ENCODE data around the gene ANAPC1. TPM values are rescaled to one million over a fixed set of nuclear protein-coding genes. Genes with fewer than 3 reads are reported as not detected.
"Not testable (repeated sequence)": the region's sequence is repeated elsewhere in the genome, so short reads cannot be mapped to it uniquely, and the experiment has no call there.

ANAPC1 gene
- total RNA-seq, 1 experiment from 2014 or later = 43.4 TPM

- DNase-seq (ENCODE audit: low read depth) = not testable (repeated sequence)
These were observed 55.7 kb downstream of the ANAPC1 start for GRCh38 chr2:111828217-111828766.

DNA sequence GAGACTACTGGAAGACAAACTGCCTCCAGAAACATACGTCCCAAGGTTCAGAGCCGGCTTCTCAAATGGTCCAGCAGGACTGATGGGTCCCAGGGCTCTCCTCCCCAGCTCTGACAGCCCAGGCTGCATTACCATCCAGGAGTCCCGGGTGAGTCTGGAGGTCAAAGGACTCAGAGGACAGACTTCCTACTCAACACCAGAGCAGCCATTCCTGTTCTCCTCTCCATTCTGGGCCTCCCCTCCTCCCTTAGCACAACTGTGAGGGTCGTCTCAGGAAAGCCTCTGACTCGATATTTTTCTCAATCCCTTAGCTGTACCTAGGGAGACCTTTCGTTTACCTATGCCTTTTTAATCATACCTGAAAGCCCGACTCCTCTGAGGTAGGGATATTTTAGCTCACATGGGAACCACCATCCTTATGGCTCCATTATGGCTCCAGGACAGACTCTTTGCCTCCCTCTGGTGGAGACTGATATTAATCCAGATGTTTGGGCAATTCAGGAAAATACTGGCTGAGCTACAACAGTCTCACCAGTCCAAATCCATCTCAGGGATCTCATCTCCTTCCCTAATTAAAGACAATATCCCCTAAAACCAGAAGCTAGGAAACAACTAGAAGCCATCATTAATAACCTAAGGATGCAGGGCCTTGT is 70.9 kb downstream of the ANAPC1 start:
- DNase-seq (ENCODE audit: low read depth) = not testable (repeated sequence)

GRCh38 chr2:111790633-111791032 is 93.4 kb downstream of the ANAPC1 start:
- DNase-seq (ENCODE audit: low read depth) = not testable (repeated sequence)

GRCh38 chr2:111784081-111784480 is 99.9 kb downstream of the ANAPC1 start:
- not testable (repeated sequence) for DNase-seq (ENCODE audit: low read depth)

GRCh38 chr2:111782195-111782594 is 101.8 kb downstream of the ANAPC1 start:
- not testable (repeated sequence) for DNase-seq (ENCODE audit: low read depth)

DNA sequence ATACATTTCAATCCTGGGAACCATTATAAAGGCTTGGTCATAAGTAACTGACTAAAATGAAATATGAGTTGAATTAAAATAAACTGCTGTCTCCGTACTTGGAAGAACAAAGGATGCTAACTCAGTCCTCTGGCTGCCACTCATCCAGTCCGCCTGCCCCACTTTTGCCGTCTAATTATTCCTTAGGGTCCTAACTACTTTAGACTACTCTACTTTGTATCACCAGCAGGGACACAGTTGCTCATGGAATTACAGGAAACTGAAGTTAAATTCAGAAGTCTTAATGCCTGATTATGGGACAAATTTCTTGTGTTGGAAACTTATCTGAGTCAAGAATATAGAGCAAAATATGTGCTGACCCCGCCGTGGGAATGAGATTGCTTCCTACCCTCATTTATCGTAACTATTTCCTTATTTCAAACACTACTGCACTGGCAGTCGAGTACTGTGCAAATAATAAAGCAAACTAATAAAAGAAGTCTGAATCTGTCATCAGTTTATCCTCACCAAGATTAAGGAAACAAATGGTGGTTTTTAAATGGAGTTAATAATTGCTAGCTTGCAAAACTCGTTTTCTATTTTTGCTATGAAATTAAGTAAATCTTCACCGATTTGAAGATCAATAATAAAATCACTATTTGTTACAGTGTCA is 102.4 kb downstream of the ANAPC1 start:
- not testable (repeated sequence) for DNase-seq (ENCODE audit: low read depth)

- not testable (repeated sequence) for DNase-seq (ENCODE audit: low read depth)
These were observed 106.8 kb downstream of the ANAPC1 start for GRCh38 chr2:111777155-111777554.

DNA sequence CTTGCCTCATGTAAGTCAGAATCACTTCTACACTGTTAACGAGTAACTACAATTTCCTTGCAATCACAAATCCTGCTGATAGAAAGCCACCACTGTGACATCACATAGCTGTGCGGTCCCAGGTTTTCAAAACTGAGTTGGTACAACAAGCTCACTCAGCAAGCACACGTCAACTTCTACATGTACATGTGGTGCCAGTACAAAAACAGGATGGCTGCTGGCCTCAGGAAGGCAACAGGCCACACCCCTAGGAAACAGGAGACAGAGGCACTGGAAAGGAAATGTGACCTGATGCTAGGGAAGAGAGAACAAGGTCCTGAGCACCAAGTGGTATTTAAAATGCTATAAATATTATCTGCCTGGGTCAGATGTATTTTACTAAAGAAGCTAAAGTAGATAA is 107.7 kb downstream of the ANAPC1 start:
- not testable (repeated sequence) for DNase-seq (ENCODE audit: low read depth)

GRCh38 chr2:111772180-111772579 is 111.8 kb downstream of the ANAPC1 start:
- DNase-seq (ENCODE audit: low read depth) = not testable (repeated sequence)

DNA sequence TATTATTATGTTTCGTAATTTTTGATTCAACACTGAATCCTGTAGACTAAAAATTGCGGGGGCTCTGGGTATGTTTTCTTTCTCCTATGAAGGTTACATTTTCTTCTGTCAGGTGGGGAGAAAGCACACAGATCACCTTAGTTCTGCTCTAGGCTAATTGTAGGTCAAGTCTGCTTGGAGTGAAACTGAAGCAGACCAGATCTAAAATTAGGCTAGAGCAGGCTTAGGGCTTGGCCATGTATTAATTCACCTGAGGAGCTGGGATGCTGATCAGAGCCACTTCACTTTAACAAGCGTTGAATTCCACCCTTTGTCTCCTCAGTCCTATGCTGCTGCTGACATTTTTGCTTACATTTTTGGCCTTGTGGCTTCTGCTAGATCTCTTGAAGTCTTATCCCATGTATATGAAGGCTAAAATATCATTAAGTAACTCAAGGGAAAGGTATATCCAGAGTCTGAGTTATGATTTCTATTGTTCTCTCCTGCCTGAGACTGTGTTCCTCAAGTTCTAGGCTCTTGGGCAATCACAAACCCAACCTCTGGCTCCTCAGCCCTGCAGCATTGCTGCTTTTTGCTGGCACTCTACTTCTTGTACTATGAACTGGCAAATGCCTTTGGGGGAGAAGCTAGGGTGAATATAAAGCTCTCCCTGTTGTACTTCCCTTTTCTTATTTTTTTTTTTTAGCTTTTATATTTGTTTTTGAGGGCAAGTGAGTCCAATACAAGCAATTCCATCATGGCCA is 112.9 kb downstream of the ANAPC1 start:
- not testable (repeated sequence) for DNase-seq (ENCODE audit: low read depth)

DNA sequence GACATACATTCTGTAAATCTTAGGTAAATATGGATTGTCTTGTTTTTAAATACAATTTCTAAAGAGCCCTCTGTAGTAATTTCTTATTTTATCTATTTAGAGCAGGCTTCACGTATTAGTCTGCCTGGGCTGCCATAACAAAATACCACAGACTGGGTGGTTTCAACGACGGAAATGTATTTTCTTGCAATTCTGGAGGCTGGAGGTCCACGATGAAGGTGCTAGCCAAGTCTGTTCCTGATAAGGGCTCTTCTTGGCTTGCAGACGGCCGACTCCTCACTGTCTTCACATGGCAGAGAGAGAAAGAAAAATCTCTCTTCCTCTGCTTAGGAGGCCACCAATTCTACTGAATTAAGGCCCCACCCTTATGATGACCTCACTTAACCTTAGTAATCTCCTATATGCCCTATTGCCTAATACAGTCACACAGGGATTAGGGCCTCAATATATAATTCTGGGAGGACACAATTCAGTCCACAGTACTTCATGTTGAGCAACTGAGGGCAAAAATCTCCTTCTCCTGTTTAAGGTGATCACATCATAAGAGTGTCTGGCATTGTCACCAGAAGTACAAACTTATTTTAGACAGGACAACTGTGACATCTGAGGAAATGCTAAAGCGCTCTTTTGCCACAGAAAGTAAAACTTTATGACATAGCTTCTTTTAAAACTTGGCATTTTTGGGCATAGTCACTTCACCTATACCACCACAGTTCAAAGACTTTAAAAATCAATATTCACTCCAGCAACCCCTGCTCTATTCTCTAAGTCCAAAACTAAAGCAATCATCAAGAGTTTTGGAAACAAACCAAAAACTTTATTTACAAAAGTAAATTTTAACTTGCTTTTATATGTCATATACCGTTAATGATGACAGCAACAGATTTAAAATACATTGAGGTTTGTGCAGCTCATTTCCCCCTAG is 115.5 kb downstream of the ANAPC1 start:
- DNase-seq (ENCODE audit: low read depth) = not testable (repeated sequence)

GRCh38 chr2:111767087-111767486 is 116.9 kb downstream of the ANAPC1 start:
- not testable (repeated sequence) for DNase-seq (ENCODE audit: low read depth)

DNA sequence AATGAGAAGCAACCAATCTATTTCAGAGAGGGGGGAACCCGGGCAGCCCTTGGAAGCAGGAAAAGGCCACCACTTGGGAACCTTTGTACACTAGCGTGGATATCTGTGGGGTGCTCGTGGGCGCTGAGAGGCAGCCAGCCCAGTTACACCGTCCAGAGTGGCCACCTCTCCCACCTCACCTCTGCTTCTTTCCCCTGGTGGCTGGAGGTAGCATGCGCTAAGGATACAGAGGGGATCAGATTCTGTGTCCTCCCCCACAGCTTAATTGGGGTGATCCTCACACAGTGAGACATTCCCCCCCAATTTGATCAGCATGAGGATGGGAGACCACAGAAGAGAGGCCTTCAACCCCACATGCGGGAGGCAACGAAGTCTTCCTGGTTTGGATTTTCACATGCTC is 117.7 kb downstream of the ANAPC1 start:
- not testable (repeated sequence) for DNase-seq (ENCODE audit: low read depth)

DNA sequence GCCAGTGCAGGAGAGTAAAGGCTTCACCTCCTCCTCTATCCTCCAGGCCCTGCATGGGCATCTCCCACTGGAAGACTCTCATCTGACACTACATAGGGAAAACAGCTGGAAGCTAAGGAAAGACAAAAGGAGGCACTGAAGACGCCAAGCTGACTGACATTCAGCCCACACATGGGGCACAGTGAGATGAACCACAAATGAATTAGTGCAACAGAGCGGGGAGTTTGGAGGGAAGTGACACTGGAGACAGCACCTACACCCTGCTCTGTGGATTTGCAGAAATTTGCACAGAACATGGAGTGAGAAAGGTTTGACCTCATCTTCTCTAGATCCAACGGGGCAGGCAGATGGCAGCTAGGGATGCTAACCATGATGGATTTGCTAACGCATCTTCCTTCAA is 119.8 kb downstream of the ANAPC1 start:
- DNase-seq (ENCODE audit: low read depth) = not testable (repeated sequence)

GRCh38 chr2:111760697-111761284 is 123.2 kb downstream of the ANAPC1 start:
- DNase-seq (ENCODE audit: low read depth) = not testable (repeated sequence)

- DNase-seq (ENCODE audit: low read depth) = not testable (repeated sequence)
These were observed 131.5 kb downstream of the ANAPC1 start for GRCh38 chr2:111752533-111752932.

DNA sequence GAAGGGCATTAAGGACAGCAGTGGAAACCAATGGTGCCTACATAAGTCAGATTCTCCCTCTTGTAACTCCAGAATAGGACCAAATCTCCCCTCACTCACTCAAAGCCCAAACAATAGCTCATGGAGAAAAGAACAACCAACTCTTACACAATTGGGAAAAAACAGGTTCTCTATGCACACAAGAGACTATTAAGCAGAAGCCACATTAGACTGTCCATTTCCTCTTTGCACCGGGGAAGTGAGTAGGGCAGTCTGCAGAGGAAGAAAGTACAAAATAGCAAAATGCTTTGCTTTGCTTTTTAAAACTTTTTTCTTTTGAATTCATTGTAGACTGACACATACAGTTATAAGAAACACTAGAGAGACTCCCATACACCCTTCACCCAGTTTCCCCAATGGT is 133.4 kb downstream of the ANAPC1 start:
- not testable (repeated sequence) for DNase-seq (ENCODE audit: low read depth)

GRCh38 chr2:111748429-111748828 is 135.6 kb downstream of the ANAPC1 start:
- not testable (repeated sequence) for DNase-seq (ENCODE audit: low read depth)

DNA sequence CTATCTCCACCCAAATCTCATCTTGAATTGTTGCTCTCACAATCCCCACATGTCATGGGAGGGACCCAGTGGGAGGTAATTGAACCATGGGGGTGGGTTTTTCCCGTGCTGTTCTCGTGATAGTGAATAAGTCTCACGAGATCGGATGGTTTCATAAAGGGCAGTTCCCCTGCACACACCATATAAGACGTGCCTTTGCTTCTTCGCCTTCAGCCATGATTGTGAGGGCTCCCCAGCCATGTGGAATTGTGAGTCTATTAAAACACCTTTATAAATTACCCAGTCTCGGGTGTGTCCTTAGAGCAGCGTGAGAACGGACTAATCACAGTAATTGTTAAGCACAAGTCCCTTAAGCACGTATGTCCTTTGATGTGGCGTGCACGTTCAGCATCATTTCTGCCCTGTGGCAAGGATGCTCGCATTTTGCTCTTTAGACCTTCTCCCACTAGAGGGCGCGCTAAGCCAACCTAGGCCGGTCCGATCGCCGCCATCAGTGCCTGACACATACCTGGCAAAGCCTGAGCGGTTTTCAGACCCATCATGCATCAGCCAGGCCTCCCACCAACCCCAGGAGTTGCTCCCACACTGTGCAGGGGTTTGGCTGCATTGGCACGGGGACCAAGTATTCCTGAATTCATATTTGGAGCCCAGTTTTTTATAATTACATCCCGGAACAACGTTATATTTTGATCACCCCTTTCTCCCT is 136.4 kb downstream of the ANAPC1 start:
- DNase-seq (ENCODE audit: low read depth) = not testable (repeated sequence)

DNA sequence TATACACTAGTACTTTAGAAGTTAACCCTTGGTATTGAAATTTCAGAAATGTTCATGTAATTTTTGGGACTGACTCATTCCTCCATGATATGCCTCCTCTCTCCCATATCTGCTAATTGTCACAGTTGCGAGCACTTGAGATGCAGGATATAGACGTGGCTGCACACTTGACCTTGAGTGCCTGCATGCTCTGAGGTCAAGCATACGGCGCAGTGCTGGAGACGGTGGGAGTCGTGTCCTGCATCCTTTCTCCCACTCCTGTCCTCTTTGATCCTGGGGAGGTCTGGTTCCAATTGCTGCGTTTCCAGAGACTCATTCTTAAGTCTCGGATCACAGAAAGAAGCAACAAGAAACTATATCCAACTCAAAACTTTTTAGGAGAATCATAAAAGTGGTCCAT is 139.2 kb downstream of the ANAPC1 start:
- DNase-seq (ENCODE audit: low read depth) = not testable (repeated sequence)

Data from RPMI7951 (cell line).